Hepatocyte (in vitro differentiated cells): ENCODE results near the gene RASSF4.

Experiments
- CTCF ChIP-seq: fragments of 200-600 bp; sonication (generic); IDR thresholded peaks from 2 replicates; pipeline ENCODE4 v1.5.1; 2016; ENCODE audit warnings: antibody characterized with exemption, mild to moderate bottlenecking; ENCODE audit not compliant: poor library complexity
- EZH2phosphoT487 ChIP-seq: fragments of 200-600 bp; sonication (generic); IDR thresholded peaks from one replicate; pipeline ENCODE4 v1.6.1; 2018; ENCODE audit warnings: antibody characterized with exemption, mild to moderate bottlenecking, low read depth, moderate library complexity; ENCODE audit not compliant: unreplicated experiment, severe bottlenecking

- no peak for TF ChIP-seq CTCF
- TF ChIP-seq EZH2phosphoT487, result no peak
Measured at GRCh38 chr10:44968091-44968490, 8.5 kb downstream of the RASSF4 start.
